H7 (cell line): ENCODE data around the gene PCDHGC3. TPM values are rescaled to one million over a fixed set of nuclear protein-coding genes. Genes with fewer than 3 reads are reported as not detected.
"Not testable (repeated sequence)": the region's sequence is repeated elsewhere in the genome, so short reads cannot be mapped to it uniquely, and the experiment has no call there.

ENCODE experiments used
- DNase-seq: peaks from one replicate; pipeline ENCODE4 v3.0.0; 2012
- H3K27me3 ChIP-seq: 2 replicates; pipeline ENCODE4 v1.6.0; 2011; ENCODE audit warnings: mild to moderate bottlenecking, low read length; ENCODE audit not compliant: control insufficient read depth, insufficient read depth
- H3K36me3 ChIP-seq: replicated peaks from 2 replicates; pipeline ENCODE4 v1.5.1; 2011; ENCODE audit warnings: low read length; ENCODE audit not compliant: control insufficient read depth, insufficient read depth
- H3K4me3 ChIP-seq: 2 replicates; pipeline ENCODE4 v1.5.1; 2011; ENCODE audit warnings: low read depth, mild to moderate bottlenecking, control low read depth, low read length, moderate library complexity; ENCODE audit not compliant: insufficient read depth
- total RNA-seq: library from RNA; depleted of rRNA; stranded (reverse); fragments of >200 nt; shearing (Covaris generic); gene quantifications from 2 replicates; pipeline ENCODE4 v1.2.3, GENCODE V29; 2014; rRNA removed

PCDHGC3 gene
- total RNA-seq, result 27.4 and 31.7 TPM in 2 replicates

DNA sequence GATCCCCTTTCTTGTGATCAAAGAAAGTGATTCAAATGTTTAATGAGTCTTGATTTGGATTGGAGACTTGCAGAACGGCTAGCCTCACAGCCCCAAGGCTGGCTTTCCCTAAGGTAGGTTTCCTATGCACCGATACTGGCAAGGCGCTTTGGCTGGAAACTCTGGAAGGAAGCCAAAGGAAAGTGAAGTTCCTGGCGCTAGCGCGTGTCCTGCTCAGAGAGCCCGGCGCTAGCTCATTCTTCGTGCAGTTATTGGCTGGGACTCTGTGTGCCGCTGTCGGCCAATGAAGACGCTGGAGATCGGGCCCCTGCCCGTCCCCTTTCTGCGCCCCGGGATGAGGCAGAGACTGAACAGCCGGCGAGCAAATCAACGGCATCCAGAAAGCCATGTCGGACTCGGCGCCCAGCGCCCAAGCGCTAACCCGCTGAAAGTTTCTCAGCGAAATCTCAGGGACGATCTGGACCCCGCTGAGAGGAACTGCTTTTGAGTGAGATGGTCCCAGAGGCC is at the start of gene PCDHGC3:
Gene PCDHGC3, plus strand, starts transcription at position 342 of the 507 bp plus-strand sequence. Its CDS starts 151 bp downstream, at position 493.
- peaks cover 22% of the 10 kb centered on the region for H3K27me3 ChIP-seq
- no peaks in the 10 kb centered on the region for H3K36me3 ChIP-seq

DNA sequence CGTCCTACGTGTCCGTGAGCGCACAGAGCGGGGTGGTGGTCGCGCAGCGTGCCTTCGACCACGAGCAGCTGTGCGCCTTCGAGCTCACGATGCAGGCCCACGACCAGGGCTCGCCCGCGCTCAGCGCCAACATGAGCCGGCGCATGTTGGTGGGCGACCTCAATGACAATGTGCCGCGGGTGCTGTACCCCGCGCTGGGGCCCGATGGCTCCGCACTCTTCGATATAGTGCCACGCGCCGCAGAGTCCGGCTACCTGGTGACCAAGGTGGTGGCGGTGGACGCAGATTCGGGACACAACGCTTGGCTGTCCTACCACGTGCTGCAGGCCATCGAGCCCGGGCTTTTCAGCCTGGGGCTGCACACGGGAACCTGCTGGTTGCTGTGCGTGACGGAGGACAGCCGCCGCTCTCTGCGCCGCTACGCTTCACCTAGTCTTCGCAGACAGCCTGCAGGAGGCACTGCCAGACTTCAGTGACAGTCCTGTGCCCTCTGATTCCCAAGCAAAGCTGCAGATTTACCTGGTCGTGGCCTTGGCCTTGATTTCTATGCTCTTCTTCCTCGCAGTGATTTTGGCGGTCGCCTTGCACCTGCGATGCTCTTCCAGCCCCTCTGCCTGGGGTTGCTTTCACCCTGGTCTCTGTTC is 47.9 kb upstream of the PCDHGC3 start:
- DNase-seq, result no peak
- no peaks in the 10 kb centered on the region for H3K36me3 ChIP-seq
- H3K27me3 ChIP-seq, result no peaks in the 10 kb centered on the region

More for the DNA sequence above, at the start of gene PCDHGC3:
- H3K4me3 ChIP-seq, result peak within 1 kb of the TSS; percentile 74
- DNase-seq, result peak; percentile 83

DNA sequence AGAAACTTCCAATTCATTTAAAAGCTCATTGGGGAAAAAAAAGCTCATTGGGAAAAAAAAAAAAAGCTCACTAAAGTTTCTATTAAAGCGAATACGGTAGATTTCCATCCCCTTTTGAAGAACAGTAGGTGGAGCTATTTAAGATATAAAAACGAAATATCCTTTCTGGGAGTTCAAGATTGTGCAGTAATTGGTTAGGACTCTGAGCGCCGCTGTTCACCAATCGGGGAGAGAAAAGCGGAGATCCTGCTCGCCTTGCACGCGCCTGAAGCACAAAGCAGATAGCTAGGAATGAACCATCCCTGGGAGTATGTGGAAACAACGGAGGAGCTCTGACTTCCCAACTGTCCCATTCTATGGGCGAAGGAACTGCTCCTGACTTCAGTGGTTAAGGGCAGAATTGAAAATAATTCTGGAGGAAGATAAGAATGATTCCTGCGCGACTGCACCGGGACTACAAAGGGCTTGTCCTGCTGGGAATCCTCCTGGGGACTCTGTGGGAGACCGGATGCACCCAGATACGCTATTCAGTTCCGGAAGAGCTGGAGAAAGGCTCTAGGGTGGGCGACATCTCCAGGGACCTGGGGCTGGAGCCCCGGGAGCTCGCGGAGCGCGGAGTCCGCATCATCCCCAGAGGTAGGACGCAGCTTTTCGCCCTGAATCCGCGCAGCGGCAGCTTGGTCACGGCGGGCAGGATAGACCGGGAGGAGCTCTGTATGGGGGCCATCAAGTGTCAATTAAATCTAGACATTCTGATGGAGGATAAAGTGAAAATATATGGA is 45.2 kb upstream of the PCDHGC3 start, which contains the start of gene PCDHGA12:
Gene PCDHGA12, plus strand, starts transcription at position 176 of the 782 bp plus-strand sequence. Its CDS starts 253 bp downstream, at position 429.
- Histone ChIP-seq H3K4me3 (no peak within 1 kb of the TSS), H3K36me3 (no peaks in the 10 kb centered on the region), H3K27me3 (no peaks in the 10 kb centered on the region)
- DNase-seq, result no peak

More for the DNA sequence above, 47.9 kb upstream of the PCDHGC3 start:
- no peak overlapping the region for H3K4me3 ChIP-seq

DNA sequence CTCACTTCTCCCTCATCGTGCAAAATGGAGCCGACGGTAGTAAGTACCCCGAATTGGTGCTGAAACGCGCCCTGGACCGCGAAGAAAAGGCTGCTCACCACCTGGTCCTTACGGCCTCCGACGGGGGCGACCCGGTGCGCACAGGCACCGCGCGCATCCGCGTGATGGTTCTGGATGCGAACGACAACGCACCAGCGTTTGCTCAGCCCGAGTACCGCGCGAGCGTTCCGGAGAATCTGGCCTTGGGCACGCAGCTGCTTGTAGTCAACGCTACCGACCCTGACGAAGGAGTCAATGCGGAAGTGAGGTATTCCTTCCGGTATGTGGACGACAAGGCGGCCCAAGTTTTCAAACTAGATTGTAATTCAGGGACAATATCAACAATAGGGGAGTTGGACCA is 44.5 kb upstream of the PCDHGC3 start:
- H3K36me3 ChIP-seq, result no peaks in the 10 kb centered on the region
- DNase-seq, result no peak
- H3K27me3 ChIP-seq, result no peaks in the 10 kb centered on the region
- H3K4me3 ChIP-seq, result no peak overlapping the region

DNA sequence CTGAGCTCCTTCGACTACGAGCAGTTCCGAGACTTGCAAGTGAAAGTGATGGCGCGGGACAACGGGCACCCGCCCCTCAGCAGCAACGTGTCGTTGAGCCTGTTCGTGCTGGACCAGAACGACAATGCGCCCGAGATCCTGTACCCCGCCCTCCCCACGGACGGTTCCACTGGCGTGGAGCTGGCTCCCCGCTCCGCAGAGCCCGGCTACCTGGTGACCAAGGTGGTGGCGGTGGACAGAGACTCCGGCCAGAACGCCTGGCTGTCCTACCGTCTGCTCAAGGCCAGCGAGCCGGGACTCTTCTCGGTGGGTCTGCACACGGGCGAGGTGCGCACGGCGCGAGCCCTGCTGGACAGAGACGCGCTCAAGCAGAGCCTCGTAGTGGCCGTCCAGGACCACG is 43.5 kb upstream of the PCDHGC3 start:
- not testable (repeated sequence) for H3K4me3 ChIP-seq, DNase-seq, H3K36me3 ChIP-seq, H3K27me3 ChIP-seq

DNA sequence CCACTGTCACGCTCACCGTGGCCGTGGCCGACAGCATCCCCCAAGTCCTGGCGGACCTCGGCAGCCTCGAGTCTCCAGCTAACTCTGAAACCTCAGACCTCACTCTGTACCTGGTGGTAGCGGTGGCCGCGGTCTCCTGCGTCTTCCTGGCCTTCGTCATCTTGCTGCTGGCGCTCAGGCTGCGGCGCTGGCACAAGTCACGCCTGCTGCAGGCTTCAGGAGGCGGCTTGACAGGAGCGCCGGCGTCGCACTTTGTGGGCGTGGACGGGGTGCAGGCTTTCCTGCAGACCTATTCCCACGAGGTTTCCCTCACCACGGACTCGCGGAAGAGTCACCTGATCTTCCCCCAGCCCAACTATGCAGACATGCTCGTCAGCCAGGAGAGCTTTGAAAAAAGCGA is 43.0 kb upstream of the PCDHGC3 start:
- not testable (repeated sequence) for DNase-seq, H3K4me3 ChIP-seq, H3K36me3 ChIP-seq, H3K27me3 ChIP-seq

DNA sequence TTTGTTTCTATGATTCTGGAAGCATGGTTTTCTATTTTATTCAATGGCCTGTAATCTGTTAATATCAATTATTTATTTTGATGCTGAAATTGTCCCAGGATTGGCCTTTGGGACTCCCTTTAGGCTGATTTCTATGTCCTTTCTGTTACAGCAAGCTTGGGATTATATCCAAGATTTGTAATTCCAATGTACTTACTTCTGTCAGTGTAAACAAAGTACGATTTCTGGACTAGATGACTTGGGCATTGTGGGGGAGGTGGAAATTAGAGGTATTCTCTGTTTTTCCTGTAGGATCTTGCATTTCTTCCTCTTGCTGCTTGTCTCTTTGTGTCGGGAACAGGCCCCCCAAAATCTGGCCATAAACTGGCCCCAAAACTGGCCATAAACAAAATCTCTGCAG is 41.8 kb upstream of the PCDHGC3 start:
- Histone ChIP-seq H3K36me3 (no peaks in the 10 kb centered on the region), H3K4me3 (no peak overlapping the region), H3K27me3 (no peaks in the 10 kb centered on the region)
- no peak for DNase-seq

DNA sequence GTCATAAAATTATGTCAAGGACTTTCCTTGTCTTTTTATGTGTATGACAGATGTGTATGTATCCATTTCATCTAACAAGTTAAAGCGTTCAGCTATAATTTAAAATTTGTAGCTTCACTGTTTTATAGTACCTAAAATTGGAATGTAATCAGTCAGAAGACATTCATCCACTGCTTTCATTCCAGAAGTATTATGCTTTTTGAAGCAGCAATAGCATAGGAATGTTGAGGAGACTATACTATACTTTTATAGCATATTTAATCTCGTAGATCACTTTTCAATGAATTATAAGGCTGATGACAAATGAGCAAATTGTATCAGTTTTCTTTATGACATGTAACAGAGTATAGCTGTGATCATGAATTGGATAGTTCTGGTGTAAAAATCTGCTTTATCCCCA is 38.5 kb upstream of the PCDHGC3 start:
- H3K4me3 ChIP-seq, result no peak overlapping the region
- no peaks in the 10 kb centered on the region for H3K27me3 ChIP-seq
- no peak for DNase-seq
- H3K36me3 ChIP-seq, result no peaks in the 10 kb centered on the region

DNA sequence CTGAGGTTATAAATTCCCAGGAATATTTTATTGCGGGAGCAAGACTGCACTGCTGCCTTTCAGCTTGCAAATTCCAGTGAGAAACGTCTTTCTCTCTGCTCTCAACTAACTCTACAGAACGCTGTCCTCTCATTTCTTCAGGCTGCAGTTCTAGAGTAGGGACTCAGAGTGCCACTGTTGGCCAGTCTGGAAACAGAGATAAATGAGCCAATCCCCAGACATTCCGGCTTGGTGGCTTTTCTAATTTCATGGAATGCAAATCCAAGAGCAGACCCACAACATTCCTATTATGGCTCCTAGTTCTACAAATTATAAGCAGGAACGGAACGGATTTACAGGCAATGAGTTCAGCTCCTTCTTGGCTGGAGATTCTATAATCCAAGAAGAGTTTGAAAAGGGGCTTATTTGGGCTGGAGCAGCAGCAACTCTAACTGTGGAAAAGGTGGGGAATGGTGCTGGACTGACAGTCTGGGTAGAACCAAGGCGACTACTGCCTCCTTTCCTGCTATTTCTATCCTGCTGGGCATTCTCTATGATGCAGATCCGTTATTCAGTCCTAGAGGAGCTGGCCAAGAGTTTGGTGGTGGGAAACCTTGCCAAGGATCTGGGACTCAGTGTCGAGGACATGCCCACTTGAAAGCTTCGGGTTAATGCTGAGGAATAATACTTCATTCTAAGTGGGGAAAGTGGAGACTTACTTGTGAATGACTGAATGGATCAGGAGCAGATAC is 36.2 kb upstream of the PCDHGC3 start:
- peak; percentile 34 for DNase-seq
- Histone ChIP-seq H3K27me3 (no peaks in the 10 kb centered on the region), H3K4me3 (no peak overlapping the region), H3K36me3 (no peaks in the 10 kb centered on the region)

DNA sequence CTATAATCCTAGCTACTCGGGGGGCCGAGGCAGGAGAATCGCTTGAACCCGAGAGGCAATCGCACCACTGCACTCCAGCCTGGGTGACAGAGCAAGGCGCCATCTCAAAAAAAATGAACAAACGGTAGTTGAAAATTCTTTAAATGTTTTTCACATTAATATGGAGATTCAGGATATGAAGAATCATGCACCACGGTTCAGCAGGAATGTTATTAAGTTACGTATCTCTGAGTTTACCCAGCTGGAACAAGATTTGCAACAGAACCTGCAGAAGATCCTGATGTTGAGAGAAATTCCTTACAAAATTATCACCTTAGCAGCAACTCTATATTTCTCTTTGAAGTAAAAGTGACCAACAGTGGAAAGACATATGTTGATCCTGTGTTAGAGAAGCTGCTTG is 35.4 kb upstream of the PCDHGC3 start:
- Histone ChIP-seq H3K27me3 (no peaks in the 10 kb centered on the region), H3K36me3 (no peaks in the 10 kb centered on the region), H3K4me3 (no peak overlapping the region)
- no peak for DNase-seq

DNA sequence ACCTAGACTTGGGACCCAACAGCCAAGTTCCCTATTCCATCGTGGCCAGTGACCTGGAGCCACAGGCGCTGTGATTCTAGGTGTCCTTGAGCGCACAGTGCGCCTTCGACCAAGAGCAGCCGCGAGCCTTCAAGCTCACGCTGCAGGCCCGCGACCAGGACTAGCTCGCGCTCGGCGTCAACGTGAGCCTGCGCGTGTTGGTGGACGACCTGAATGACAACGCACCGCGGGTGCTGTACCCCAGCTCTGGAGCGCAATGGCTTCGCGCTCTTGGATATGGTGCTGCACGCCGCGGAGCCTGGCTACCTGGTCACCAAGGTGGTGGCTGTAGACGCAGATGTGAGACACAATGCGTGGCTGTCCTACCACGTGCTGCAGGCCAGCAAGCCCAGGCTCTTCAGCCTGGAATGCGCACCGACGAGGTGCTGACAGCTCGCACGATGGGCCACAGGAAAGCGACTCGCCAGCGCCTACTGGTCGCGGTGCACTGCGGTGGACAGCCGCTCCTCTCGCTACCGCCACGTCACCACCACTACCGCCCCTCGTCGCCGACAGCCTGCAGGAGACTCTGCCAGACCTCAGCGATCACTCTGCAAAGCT is 34.1 kb upstream of the PCDHGC3 start:
- DNase-seq, result no peak
- H3K27me3 ChIP-seq, result no peaks in the 10 kb centered on the region
- H3K36me3 ChIP-seq, result no peaks in the 10 kb centered on the region
- no peak overlapping the region for H3K4me3 ChIP-seq

DNA sequence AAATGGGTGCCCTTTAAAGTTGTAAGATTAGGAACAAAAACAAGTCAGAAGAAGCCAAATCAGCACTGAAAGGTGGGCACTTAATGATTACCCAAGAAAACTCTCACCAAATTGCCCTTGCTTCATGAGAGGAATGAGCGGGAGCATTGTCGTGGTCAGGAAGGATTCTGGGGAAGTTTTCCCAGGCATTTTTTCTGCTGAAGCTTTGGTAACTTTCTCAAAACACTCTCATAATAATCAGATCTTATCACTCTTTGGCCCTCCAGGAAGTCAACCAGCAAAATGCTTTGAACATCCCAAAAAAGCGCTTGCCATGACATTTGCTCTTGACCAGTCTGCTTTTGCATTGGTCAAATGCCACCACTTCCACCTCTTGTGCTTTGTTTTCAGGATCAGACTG is 10.4 kb upstream of the PCDHGC3 start:
- Histone ChIP-seq H3K4me3 (no peak overlapping the region), H3K36me3 (no peaks in the 10 kb centered on the region), H3K27me3 (no peaks in the 10 kb centered on the region)
- no peak for DNase-seq

DNA sequence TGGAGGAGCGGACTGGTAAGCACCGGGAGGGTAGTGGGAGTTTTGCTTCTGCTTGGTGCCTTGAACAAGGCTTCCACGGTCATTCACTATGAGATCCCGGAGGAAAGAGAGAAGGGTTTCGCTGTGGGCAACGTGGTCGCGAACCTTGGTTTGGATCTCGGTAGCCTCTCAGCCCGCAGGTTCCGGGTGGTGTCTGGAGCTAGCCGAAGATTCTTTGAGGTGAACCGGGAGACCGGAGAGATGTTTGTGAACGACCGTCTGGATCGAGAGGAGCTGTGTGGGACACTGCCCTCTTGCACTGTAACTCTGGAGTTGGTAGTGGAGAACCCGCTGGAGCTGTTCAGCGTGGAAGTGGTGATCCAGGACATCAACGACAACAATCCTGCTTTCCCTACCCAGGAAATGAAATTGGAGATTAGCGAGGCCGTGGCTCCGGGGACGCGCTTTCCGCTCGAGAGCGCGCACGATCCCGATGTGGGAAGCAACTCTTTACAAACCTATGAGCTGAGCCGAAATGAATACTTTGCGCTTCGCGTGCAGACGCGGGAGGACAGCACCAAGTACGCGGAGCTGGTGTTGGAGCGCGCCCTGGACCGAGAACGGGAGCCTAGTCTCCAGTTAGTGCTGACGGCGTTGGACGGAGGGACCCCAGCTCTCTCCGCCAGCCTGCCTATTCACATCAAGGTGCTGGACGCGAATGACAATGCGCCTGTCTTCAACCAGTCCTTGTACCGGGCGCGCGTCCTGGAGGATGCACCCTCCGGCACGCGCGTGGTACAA is 556 bp downstream of the PCDHGC3 start:
- peak overlapping the region; percentile 74 for H3K4me3 ChIP-seq
- DNase-seq, result no peak
- H3K27me3 ChIP-seq, result peaks cover 22% of the 10 kb centered on the region
- H3K36me3 ChIP-seq, result no peaks in the 10 kb centered on the region
